ENCODE data around the gene QRICH2. TPM values are rescaled to one million over a fixed set of nuclear protein-coding genes. Genes with fewer than 3 reads are reported as not detected.

QRICH2 gene
- total RNA-seq, 6 donors from 2014 or later: 1.7 to 9.4 (median 2.8) TPM

- no peak overlapping the region for H3K4me3 ChIP-seq
- no peak overlapping the region for H3K27ac ChIP-seq
- WGBS, 2 donors: 92 to 94% methylated on average over 19 to 29 of the region's 31 CpGs
- DNase-seq (peak in 1 of 2 donors; percentile 74), ATAC-seq (ENCODE audit: low FRiP score in 2 of 2) (no peak)
- H3K36me3 ChIP-seq: peaks cover 0 to 2% (median 0%) of the 10 kb centered on the region in 4 donors
- H3K27me3 ChIP-seq: no peaks in the 10 kb centered on the region
- peaks cover 23 to 34% (median 26%) of the 10 kb centered on the region in 4 donors for H3K4me1 ChIP-seq
- no peaks in the 10 kb centered on the region for H3K9me3 ChIP-seq
- TF ChIP-seq EP300 (IDR thresholded peaks at IDR 0.05) (no peak), POLR2A (IDR thresholded peaks at IDR 0.05) (no peak), POLR2AphosphoS5 (IDR thresholded peaks at IDR 0.05) (no peak), CTCF (IDR thresholded peaks at IDR 0.05) (no peak)
These were observed 30.5 kb downstream of the QRICH2 start for GRCh38 chr17:76277300-76278267.

- no peak overlapping the region for H3K27ac ChIP-seq
- no peaks in the 10 kb centered on the region for H3K36me3 ChIP-seq
- no peaks in the 10 kb centered on the region for H3K9me3 ChIP-seq
- DNase-seq: peak in 1 of 2 donors; percentile 68
- TF ChIP-seq POLR2A (IDR thresholded peaks at IDR 0.05) (no peak), POLR2AphosphoS5 (IDR thresholded peaks at IDR 0.05) (no peak), CTCF (IDR thresholded peaks at IDR 0.05) (no peak), EP300 (IDR thresholded peaks at IDR 0.05) (no peak)
- no peaks in the 10 kb centered on the region for H3K27me3 ChIP-seq
- no peak for ATAC-seq (ENCODE audit: low FRiP score in 2 of 2)
- H3K4me3 ChIP-seq: no peak overlapping the region
- H3K4me1 ChIP-seq: peaks cover 32 to 43% (median 35%) of the 10 kb centered on the region in 4 donors
- 94 to 96% methylated on average over 12 to 19 of the region's 19 CpGs for WGBS, 2 donors
These were observed 31.4 kb downstream of the QRICH2 start for GRCh38 chr17:76276461-76277299.

- Histone ChIP-seq H3K4me3 (no peak overlapping the region), H3K27me3 (no peaks in the 10 kb centered on the region), H3K9me3 (no peaks in the 10 kb centered on the region), H3K27ac (no peak overlapping the region), H3K36me3 (peaks cover 0 to 3% (median 1%) of the 10 kb centered on the region in 4 donors), H3K4me1 (peaks cover 38 to 50% (median 41%) of the 10 kb centered on the region in 4 donors)
- no peak for DNase-seq
- no peak for ATAC-seq (ENCODE audit: low FRiP score in 2 of 2)
- 80 to 86% methylated on average over 9 to 11 of the region's 11 CpGs for WGBS, 2 donors
- TF ChIP-seq CTCF (IDR thresholded peaks at IDR 0.05) (no peak), EP300 (IDR thresholded peaks at IDR 0.05) (no peak), POLR2A (IDR thresholded peaks at IDR 0.05) (no peak), POLR2AphosphoS5 (IDR thresholded peaks at IDR 0.05) (no peak)
These were observed 32.0 kb downstream of the QRICH2 start for GRCh38 chr17:76276069-76276431.

GRCh38 chr17:76275382-76276068 lies 32.6 kb downstream of the QRICH2 start:
- DNase-seq (peak in 1 of 2 donors; percentile 82), ATAC-seq (ENCODE audit: low FRiP score in 2 of 2) (no peak)
- 84 to 92% methylated on average over 7 to 20 of the region's 22 CpGs for WGBS, 2 donors
- TF ChIP-seq POLR2A (IDR thresholded peaks at IDR 0.05) (no peak), EP300 (IDR thresholded peaks at IDR 0.05) (no peak), POLR2AphosphoS5 (IDR thresholded peaks at IDR 0.05) (no peak), CTCF (IDR thresholded peaks at IDR 0.05) (no peak)
- peaks cover 0 to 8% (median 7%) of the 10 kb centered on the region in 4 donors for H3K36me3 ChIP-seq
- H3K4me3 ChIP-seq: no peak overlapping the region
- peaks cover 43 to 55% (median 46%) of the 10 kb centered on the region in 4 donors for H3K4me1 ChIP-seq
- H3K27ac ChIP-seq: no peak overlapping the region
- no peaks in the 10 kb centered on the region for H3K9me3 ChIP-seq
- no peaks in the 10 kb centered on the region for H3K27me3 ChIP-seq
